ENCODE data around the gene TDP1. TPM values are rescaled to one million over a fixed set of nuclear protein-coding genes. Genes with fewer than 3 reads are reported as not detected.
A peak's percentile ranks its signal among the peaks of the same experiment; 100 is the strongest.

The TDP1 gene
- total RNA-seq, 1 donor from 2014 or later: 18.9 TPM

GRCh38 chr14:89941830-89942377 lies 13.8 kb upstream of the TDP1 start:
- no peak for DNase-seq (ENCODE audit: low spot score)

GRCh38 chr14:89947344-89947743 lies 8.4 kb upstream of the TDP1 start:
- no peak for DNase-seq (ENCODE audit: low spot score)

GRCh38 chr14:89952576-89952975 lies 3.2 kb upstream of the TDP1 start:
- no peak for DNase-seq (ENCODE audit: low spot score)

GRCh38 chr14:89953602-89954001 lies 2.1 kb upstream of the TDP1 start:
- no peak for DNase-seq (ENCODE audit: low spot score)

GRCh38 chr14:89954070-89955021 lies 1.4 kb upstream of the TDP1 start, which contains the start of gene EFCAB11:
Gene EFCAB11, minus strand, starts transcription at chr14:89954730. Its CDS starts 70 bp downstream, at chr14:89954660.
- peak; percentile 98 for DNase-seq (ENCODE audit: low spot score)

GRCh38 chr14:89955022-89955744 lies 544 bp upstream of the TDP1 start:
- DNase-seq (ENCODE audit: low spot score): no peak

- no peak for DNase-seq (ENCODE audit: low spot score)
Observed at GRCh38 chr14:89956661-89957009, 908 bp downstream of the TDP1 start.

GRCh38 chr14:89957376-89957775 lies 1.6 kb downstream of the TDP1 start:
- DNase-seq (ENCODE audit: low spot score): no peak

- no peak for DNase-seq (ENCODE audit: low spot score)
Observed at GRCh38 chr14:89957791-89958190, 2.1 kb downstream of the TDP1 start.

GRCh38 chr14:89958966-89959365 lies 3.2 kb downstream of the TDP1 start:
- DNase-seq (ENCODE audit: low spot score): no peak

GRCh38 chr14:89959853-89960445 lies 4.2 kb downstream of the TDP1 start:
- DNase-seq (ENCODE audit: low spot score): no peak

- DNase-seq (ENCODE audit: low spot score): no peak
Observed at GRCh38 chr14:89960914-89961313, 5.2 kb downstream of the TDP1 start.

GRCh38 chr14:89963288-89963978 lies 7.7 kb downstream of the TDP1 start:
- no peak for DNase-seq (ENCODE audit: low spot score)

GRCh38 chr14:89965839-89966238 lies 10.1 kb downstream of the TDP1 start:
- DNase-seq (ENCODE audit: low spot score): no peak

GRCh38 chr14:89973234-89973823 lies 17.6 kb downstream of the TDP1 start:
- DNase-seq (ENCODE audit: low spot score): peak; percentile 69

- no peak for DNase-seq (ENCODE audit: low spot score)
Observed at GRCh38 chr14:89977668-89978067, 21.9 kb downstream of the TDP1 start.

GRCh38 chr14:89978656-89979055 lies 22.9 kb downstream of the TDP1 start:
- DNase-seq (ENCODE audit: low spot score): no peak

- no peak for DNase-seq (ENCODE audit: low spot score)
Observed at GRCh38 chr14:89983375-89983774, 27.6 kb downstream of the TDP1 start.

- DNase-seq (ENCODE audit: low spot score): no peak
Observed at GRCh38 chr14:89986462-89987160, 30.9 kb downstream of the TDP1 start.

GRCh38 chr14:89987161-89987475 lies 31.4 kb downstream of the TDP1 start:
- DNase-seq (ENCODE audit: low spot score): no peak

GRCh38 chr14:89988787-89989186 lies 33.1 kb downstream of the TDP1 start:
- no peak for DNase-seq (ENCODE audit: low spot score)

Data from ureter (tissue), 1 donor.